ENCODE measurements around the gene AGAP1.
"Not testable (repeated sequence)": the region's sequence is repeated elsewhere in the genome, so short reads cannot be mapped to it uniquely, and the experiment has no call there.

The AGAP1 gene

GRCh38 chr2:236065314-236066160 lies 571.7 kb downstream of the AGAP1 start:
- DNase-seq (ENCODE audit: low read depth) = no peak

- DNase-seq (ENCODE audit: low read depth) = no peak
Measured at GRCh38 chr2:236070236-236070635, 576.4 kb downstream of the AGAP1 start.

- no peak for DNase-seq (ENCODE audit: low read depth)
Measured at GRCh38 chr2:236073246-236073645, 579.4 kb downstream of the AGAP1 start.

GRCh38 chr2:236073867-236074655 lies 580.2 kb downstream of the AGAP1 start:
- DNase-seq (ENCODE audit: low read depth) = no peak

GRCh38 chr2:236075802-236076201 lies 582.0 kb downstream of the AGAP1 start:
- DNase-seq (ENCODE audit: low read depth) = no peak

GRCh38 chr2:236078297-236079255 lies 584.7 kb downstream of the AGAP1 start:
- no peak for DNase-seq (ENCODE audit: low read depth)

GRCh38 chr2:236080412-236080811 lies 586.6 kb downstream of the AGAP1 start:
- no peak for DNase-seq (ENCODE audit: low read depth)

- no peak for DNase-seq (ENCODE audit: low read depth)
Measured at GRCh38 chr2:236081171-236081570, 587.3 kb downstream of the AGAP1 start.

GRCh38 chr2:236082061-236082460 lies 588.2 kb downstream of the AGAP1 start:
- DNase-seq (ENCODE audit: low read depth) = no peak

- DNase-seq (ENCODE audit: low read depth) = no peak
Measured at GRCh38 chr2:236083934-236084333, 590.1 kb downstream of the AGAP1 start.

- no peak for DNase-seq (ENCODE audit: low read depth)
Measured at GRCh38 chr2:236085211-236085610, 591.4 kb downstream of the AGAP1 start.

- no peak for DNase-seq (ENCODE audit: low read depth)
Measured at GRCh38 chr2:236085647-236086046, 591.8 kb downstream of the AGAP1 start.

- DNase-seq (ENCODE audit: low read depth) = no peak
Measured at GRCh38 chr2:236086403-236086970, 592.6 kb downstream of the AGAP1 start.

GRCh38 chr2:236086971-236087465 lies 593.2 kb downstream of the AGAP1 start:
- DNase-seq (ENCODE audit: low read depth) = no peak

GRCh38 chr2:236088368-236089057 lies 594.7 kb downstream of the AGAP1 start:
- no peak for DNase-seq (ENCODE audit: low read depth)

GRCh38 chr2:236089271-236090026 lies 595.6 kb downstream of the AGAP1 start:
- DNase-seq (ENCODE audit: low read depth) = no peak

- no peak for DNase-seq (ENCODE audit: low read depth)
Measured at GRCh38 chr2:236090027-236090382, 596.2 kb downstream of the AGAP1 start.

GRCh38 chr2:236090826-236091225 lies 597.0 kb downstream of the AGAP1 start:
- DNase-seq (ENCODE audit: low read depth) = not testable (repeated sequence)

GRCh38 chr2:236092714-236093113 lies 598.9 kb downstream of the AGAP1 start:
- no peak for DNase-seq (ENCODE audit: low read depth)

GRCh38 chr2:236093134-236093533 lies 599.3 kb downstream of the AGAP1 start:
- DNase-seq (ENCODE audit: low read depth) = no peak
